Measurements from ENCODE around the gene NUP107.

NUP107 gene

DNA sequence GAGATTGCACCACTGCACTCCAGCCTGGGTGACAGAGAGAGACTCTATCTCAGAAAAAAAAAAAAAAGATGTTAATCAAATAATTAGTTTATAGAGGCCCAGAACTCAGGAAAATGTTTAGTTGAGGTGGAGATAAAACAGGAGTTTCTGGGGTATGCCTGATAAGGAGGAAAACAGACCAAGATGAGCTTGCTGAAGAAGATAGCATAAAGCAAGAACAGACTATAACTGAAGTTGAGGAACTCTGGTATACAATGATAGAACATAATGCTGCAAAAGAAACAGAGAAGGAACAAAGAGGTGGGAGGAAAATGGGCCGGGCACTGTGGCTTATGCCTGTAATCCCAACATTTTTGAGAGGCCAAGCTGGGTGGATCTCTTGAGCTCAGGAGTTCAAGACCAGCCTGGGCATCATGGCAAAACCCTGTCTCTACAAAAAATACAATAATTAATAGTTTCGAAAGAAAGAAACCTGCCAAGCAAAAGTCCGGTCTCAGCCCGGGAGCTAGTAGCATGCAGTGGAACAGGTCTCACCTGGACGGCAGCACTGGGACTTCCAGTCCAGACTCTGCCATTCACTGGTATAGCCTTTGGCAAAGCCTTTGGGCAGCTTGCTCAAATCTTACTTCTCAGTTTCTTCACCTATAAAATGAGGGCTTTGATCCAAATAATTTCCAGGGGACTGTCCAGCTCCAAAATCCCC lies 84.6 kb downstream of the NUP107 start:
- no peak overlapping the region for H3K4me3 ChIP-seq (replicated peaks; ENCODE audit: low read depth, low read length)
- no peak for DNase-seq (ENCODE audit: low read depth)
- TF ChIP-seq CTCF (IDR thresholded peaks at IDR 0.05; ENCODE audit: low read length, missing control alignments), result no peak

GRCh38 chr12:68772714-68773113 lies 85.9 kb downstream of the NUP107 start:
- TF ChIP-seq CTCF (IDR thresholded peaks at IDR 0.05; ENCODE audit: low read length, missing control alignments), result no peak
- DNase-seq (ENCODE audit: low read depth), result no peak
- H3K4me3 ChIP-seq (replicated peaks; ENCODE audit: low read depth, low read length), result no peak overlapping the region

DNA sequence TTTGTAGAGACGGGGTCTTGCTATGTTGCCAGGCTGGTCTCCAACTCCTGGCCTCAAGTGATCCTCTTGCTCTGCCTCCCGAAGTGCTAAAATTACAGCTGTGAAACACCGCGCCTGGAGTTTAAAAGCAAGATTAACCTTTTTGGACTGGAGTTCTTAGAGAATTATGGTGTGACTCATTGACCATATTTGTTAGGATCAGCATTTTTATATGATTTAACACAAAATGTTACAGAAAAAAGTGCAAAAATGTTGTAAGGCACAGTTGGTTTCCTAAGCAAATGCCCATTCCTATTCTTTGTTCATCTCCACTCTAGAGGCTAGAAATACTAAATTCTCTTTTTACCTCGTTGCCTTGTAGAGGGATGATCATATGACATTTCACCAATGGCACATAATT lies 86.8 kb downstream of the NUP107 start:
- no peak for TF ChIP-seq CTCF (IDR thresholded peaks at IDR 0.05; ENCODE audit: low read length, missing control alignments)
- H3K4me3 ChIP-seq (replicated peaks; ENCODE audit: low read depth, low read length), result no peak overlapping the region
- DNase-seq (ENCODE audit: low read depth), result no peak

DNA sequence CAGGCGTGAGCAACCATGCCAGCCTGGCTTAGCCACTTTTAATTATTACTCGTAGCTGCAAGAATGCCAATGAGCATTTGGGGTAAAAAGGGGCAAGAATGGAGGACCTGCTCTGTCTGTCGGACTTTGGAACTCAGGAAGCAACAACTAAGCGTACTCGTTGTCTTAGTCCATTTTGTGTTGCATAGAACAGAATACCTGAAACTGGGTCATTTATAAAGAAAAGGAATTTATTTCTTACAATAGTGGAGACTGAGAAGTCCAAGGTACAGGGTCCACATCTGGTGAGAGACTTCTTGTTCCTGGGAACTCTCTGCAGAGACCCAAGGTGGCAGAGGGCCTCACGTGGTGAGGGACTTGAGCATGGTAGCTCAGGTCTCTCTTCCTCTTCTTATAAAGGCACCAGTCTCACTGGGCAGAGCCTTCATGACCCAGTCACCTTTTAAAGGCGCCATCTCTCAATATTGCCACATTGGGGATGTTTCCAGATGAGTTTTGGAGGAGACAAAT lies 88.4 kb downstream of the NUP107 start:
- DNase-seq (ENCODE audit: low read depth), result no peak
- TF ChIP-seq CTCF (IDR thresholded peaks at IDR 0.05; ENCODE audit: low read length, missing control alignments), result no peak
- H3K4me3 ChIP-seq (replicated peaks; ENCODE audit: low read depth, low read length), result no peak overlapping the region

DNA sequence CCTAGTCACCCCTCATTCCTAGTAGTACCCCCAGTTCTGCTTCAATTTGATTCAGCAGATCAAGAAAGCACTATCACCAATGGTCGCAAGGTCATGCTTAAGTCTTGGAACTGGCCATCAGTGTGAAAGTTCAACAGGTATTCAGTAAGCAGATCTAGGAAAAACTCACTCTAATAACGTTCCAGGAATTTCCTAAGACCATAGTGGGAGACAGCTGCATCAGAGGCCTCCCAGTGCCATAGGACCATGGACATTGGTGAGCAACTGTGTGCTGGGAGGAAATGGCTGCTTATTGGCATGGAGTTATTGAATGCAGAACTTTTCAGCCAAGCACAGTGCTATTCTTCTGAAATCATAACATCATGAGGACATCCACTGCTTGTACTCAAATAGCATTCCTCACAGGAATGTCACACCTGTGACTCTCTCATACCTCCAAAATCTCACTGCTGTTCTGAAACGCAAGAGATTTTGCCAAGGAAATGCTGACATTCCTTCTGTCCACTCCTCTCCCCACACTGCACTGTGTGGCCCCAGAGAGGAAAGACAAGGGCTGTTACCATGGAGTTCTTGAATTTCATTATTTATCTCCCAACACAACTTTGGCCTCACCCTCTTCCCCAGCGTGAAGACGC lies 90.3 kb downstream of the NUP107 start:
- no peak for TF ChIP-seq CTCF (IDR thresholded peaks at IDR 0.05; ENCODE audit: low read length, missing control alignments)

GRCh38 chr12:68779280-68779679 lies 92.5 kb downstream of the NUP107 start:
- no peak for DNase-seq (ENCODE audit: low read depth)

More for the DNA sequence above, 90.3 kb downstream of the NUP107 start:
- H3K4me3 ChIP-seq (replicated peaks; ENCODE audit: low read depth, low read length), result no peak overlapping the region
- DNase-seq (ENCODE audit: low read depth), result peak; percentile 5

More at GRCh38 chr12:68779280-68779679, 92.5 kb downstream of the NUP107 start:
- TF ChIP-seq CTCF (IDR thresholded peaks at IDR 0.05; ENCODE audit: low read length, missing control alignments), result no peak
- no peak overlapping the region for H3K4me3 ChIP-seq (replicated peaks; ENCODE audit: low read depth, low read length)

Data from fibroblast of pulmonary artery (primary cell).